SU-DHL-6 (cell line): ENCODE data around the gene GRID1.

Experiments used
- CTCF ChIP-seq: fragments of 200-600 bp; sonication (generic); IDR thresholded peaks from one replicate; pipeline ENCODE4 v1.5.1; 2017; ENCODE audit warnings: antibody characterized with exemption, mild to moderate bottlenecking, low read length, moderate library complexity; ENCODE audit not compliant: insufficient read depth, poor library complexity, severe bottlenecking
- EZH2phosphoT487 ChIP-seq: fragments of 200-600 bp; sonication (generic), shearing (Covaris generic); conservative IDR thresholded peaks from 2 replicates; pipeline ENCODE4 v1.6.1; 2018; ENCODE audit warnings: mild to moderate bottlenecking, antibody characterized with exemption, low read length, moderate library complexity, mixed read lengths

GRCh38 chr10:86281396-86281795 lies 85.2 kb downstream of the GRID1 start:
- TF ChIP-seq CTCF = no peak
- TF ChIP-seq EZH2phosphoT487 = no peak
